ENCODE data around the gene DYNLT2B. TPM values are rescaled to one million over a fixed set of nuclear protein-coding genes. Genes with fewer than 3 reads are reported as not detected.
"Not testable (repeated sequence)": the region's sequence is repeated elsewhere in the genome, so short reads cannot be mapped to it uniquely, and the experiment has no call there.

The DYNLT2B gene
- total RNA-seq, 2 donors from 2014 or later: 4.0 to 7.6 TPM

DNA sequence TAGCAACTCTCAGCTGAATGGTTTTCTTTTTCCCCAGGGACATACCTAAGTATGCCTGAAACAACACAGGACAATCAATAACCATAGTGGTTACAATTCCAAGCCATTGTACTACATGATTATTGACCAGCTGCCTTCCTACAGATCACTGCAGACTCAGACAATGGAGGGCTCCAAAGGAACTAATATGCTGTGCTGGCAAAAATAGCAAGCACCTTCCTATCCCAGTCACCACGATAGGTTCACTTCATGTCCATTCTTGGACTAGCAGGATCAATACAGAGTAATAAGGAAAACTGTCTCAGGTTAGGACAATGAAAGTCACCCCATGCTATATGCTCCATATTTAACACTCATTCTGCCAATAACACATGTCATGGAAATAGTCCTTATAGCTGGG is 37.6 kb upstream of the DYNLT2B start:
- no peaks in the 10 kb centered on the region for H3K4me1 ChIP-seq
- no peaks in the 10 kb centered on the region for H3K27me3 ChIP-seq
- no peak overlapping the region for H3K27ac ChIP-seq
- H3K9ac ChIP-seq (ENCODE audit: low read depth in 2 of 2, low read length in 2 of 2): no peak overlapping the region
- peaks cover 6% of the 10 kb centered on the region for H3K36me3 ChIP-seq
- no peak for TF ChIP-seq CTCF (IDR thresholded peaks at IDR 0.05)
- intact Hi-C loops (cut with DNase I): no loop called here
- no peaks in the 10 kb centered on the region for H3K9me3 ChIP-seq
- DNase-seq: no peak
- H3K4me3 ChIP-seq: no peak overlapping the region

DNA sequence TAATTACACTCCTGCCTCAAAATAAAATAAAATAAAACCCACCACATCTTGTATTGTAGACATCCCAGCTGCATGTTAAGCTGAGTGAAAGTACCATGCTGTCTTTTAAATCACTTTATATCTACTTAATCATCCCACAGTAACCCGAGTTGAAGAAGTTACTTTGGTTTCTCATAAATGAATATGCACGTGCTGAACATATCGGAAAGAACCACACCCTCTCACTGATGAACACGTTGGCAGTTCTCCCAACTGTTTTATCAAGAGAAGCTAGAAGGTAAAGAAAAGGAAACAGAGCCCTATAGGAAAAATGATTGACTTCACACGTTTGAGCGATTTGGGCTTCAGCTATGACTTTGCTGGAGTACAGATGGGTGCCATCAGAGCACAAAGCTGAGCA is 36.1 kb upstream of the DYNLT2B start:
- Histone ChIP-seq H3K4me1 (no peaks in the 10 kb centered on the region), H3K27me3 (no peaks in the 10 kb centered on the region), H3K9me3 (no peaks in the 10 kb centered on the region), H3K4me3 (no peak overlapping the region), H3K27ac (no peak overlapping the region), H3K9ac (ENCODE audit: low read depth in 2 of 2, low read length in 2 of 2) (no peak overlapping the region), H3K36me3 (peaks cover 6% of the 10 kb centered on the region)
- no peak for DNase-seq
- no peak for TF ChIP-seq CTCF (IDR thresholded peaks at IDR 0.05)
- intact Hi-C loops (cut with DNase I): no loop called here

GRCh38 chr3:196351541-196351940 is 33.5 kb upstream of the DYNLT2B start:
- Histone ChIP-seq H3K36me3 (no peaks in the 10 kb centered on the region), H3K27ac (no peak overlapping the region), H3K9ac (ENCODE audit: low read depth in 2 of 2, low read length in 2 of 2) (no peak overlapping the region), H3K4me3 (no peak overlapping the region), H3K9me3 (no peaks in the 10 kb centered on the region), H3K27me3 (no peaks in the 10 kb centered on the region), H3K4me1 (no peaks in the 10 kb centered on the region)
- no peak for DNase-seq
- no peak for TF ChIP-seq CTCF (IDR thresholded peaks at IDR 0.05)
- intact Hi-C loops (cut with DNase I): no loop called here

GRCh38 chr3:196350067-196350466 is 32.0 kb upstream of the DYNLT2B start:
- H3K27ac ChIP-seq: no peak overlapping the region
- no peaks in the 10 kb centered on the region for H3K4me1 ChIP-seq
- intact Hi-C loops (cut with DNase I): no loop called here
- H3K4me3 ChIP-seq: no peak overlapping the region
- DNase-seq: no peak
- no peak for TF ChIP-seq CTCF (IDR thresholded peaks at IDR 0.05)
- no peak overlapping the region for H3K9ac ChIP-seq (ENCODE audit: low read depth in 2 of 2, low read length in 2 of 2)
- H3K36me3 ChIP-seq: no peaks in the 10 kb centered on the region
- no peaks in the 10 kb centered on the region for H3K27me3 ChIP-seq
- no peaks in the 10 kb centered on the region for H3K9me3 ChIP-seq

DNA sequence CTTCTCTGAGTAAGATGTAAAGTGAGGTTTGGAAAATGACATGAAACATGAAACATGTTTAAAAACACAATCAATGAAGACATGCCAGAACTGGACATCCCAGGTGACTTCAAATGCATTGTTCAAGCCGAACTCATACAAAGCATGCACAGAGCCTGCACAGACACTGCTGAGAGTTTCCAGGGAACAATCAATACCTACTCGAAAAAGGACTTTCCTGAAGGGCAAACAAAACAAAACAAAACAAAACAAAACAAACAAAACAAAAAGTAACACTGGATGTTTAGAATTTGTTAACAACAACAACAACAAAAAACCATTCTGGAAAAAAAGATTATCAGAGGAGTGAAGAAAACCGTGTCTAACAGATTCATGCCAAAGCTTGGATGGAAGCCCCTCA is 30.7 kb upstream of the DYNLT2B start:
- DNase-seq: no peak
- H3K4me3 ChIP-seq: no peak overlapping the region
- no peaks in the 10 kb centered on the region for H3K36me3 ChIP-seq
- no peaks in the 10 kb centered on the region for H3K27me3 ChIP-seq
- H3K4me1 ChIP-seq: no peaks in the 10 kb centered on the region
- H3K9ac ChIP-seq (ENCODE audit: low read depth in 2 of 2, low read length in 2 of 2): no peak overlapping the region
- no peaks in the 10 kb centered on the region for H3K9me3 ChIP-seq
- TF ChIP-seq CTCF (IDR thresholded peaks at IDR 0.05): no peak
- H3K27ac ChIP-seq: no peak overlapping the region
- intact Hi-C loops (cut with DNase I): no loop called here

GRCh38 chr3:196344663-196345062 is 26.6 kb upstream of the DYNLT2B start:
- no peaks in the 10 kb centered on the region for H3K36me3 ChIP-seq
- no peak for DNase-seq
- H3K9ac ChIP-seq (ENCODE audit: low read depth in 2 of 2, low read length in 2 of 2): no peak overlapping the region
- H3K4me3 ChIP-seq: no peak overlapping the region
- intact Hi-C loops (cut with DNase I): no loop called here
- H3K4me1 ChIP-seq: no peaks in the 10 kb centered on the region
- H3K27ac ChIP-seq: no peak overlapping the region
- no peaks in the 10 kb centered on the region for H3K9me3 ChIP-seq
- TF ChIP-seq CTCF (IDR thresholded peaks at IDR 0.05): no peak
- no peaks in the 10 kb centered on the region for H3K27me3 ChIP-seq

DNA sequence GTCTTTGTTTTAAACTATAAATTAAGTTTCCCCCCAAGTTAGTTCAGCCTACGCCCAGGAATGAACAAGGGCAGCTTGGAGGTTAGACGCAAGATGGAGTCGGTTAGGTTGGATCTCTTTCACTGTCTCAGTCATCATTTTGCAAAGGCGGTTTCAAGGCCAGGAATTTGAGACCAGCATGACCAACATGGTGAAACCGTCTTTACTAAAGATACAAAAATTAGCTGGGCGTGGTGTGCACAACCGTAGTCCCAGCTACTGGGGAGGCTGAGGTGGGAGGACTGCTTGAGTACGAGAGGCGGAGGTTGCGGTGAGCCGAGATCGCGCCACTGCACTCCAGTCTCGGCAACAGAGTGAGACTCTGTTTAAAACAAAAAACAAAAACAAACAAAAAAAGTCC is 25.9 kb upstream of the DYNLT2B start:
- DNase-seq; intact Hi-C loops (cut with DNase I): not testable (repeated sequence)

More for the DNA sequence above, 25.9 kb upstream of the DYNLT2B start:
- H3K9ac ChIP-seq (ENCODE audit: low read depth in 2 of 2, low read length in 2 of 2); H3K27ac ChIP-seq; H3K27me3 ChIP-seq; H3K4me1 ChIP-seq; H3K36me3 ChIP-seq; H3K4me3 ChIP-seq; H3K9me3 ChIP-seq: not testable (repeated sequence)
